ENCODE measurements around the gene ASB3. TPM values are rescaled to one million over a fixed set of nuclear protein-coding genes. Genes with fewer than 3 reads are reported as not detected.

The ASB3 gene
- total RNA-seq, 4 donors from 2014 or later, result 24.2 to 32.2 (median 30.2) TPM

GRCh38 chr2:53820048-53820447 lies 33.3 kb upstream of the ASB3 start:
- Histone ChIP-seq H3K4me1 (no peaks in the 10 kb centered on the region), H3K4me3 (replicated peaks in 1 of 3) (no peak overlapping the region), H3K27ac (no peak overlapping the region), H3K36me3 (peaks cover 11 to 23% of the 10 kb centered on the region in 2 donors), H3K9me3 (no peaks in the 10 kb centered on the region), H3K27me3 (no peaks in the 10 kb centered on the region)
- TF ChIP-seq POLR2A (IDR thresholded peaks at IDR 0.05) (no peak), CTCF (IDR thresholded peaks at IDR 0.05) (no peak)
- intact Hi-C loops (cut with DNase I), result no loop called here
- WGBS, 2 donors, result 94 to 95% methylated on average over 9 of the region's 9 CpGs
- DNase-seq, result no peak

GRCh38 chr2:53819634-53820033 lies 32.9 kb upstream of the ASB3 start:
- intact Hi-C loops (cut with DNase I), result no loop called here
- WGBS, 2 donors, result 86 to 91% methylated on average over 4 of the region's 4 CpGs
- peaks cover 11 to 27% of the 10 kb centered on the region in 2 donors for H3K36me3 ChIP-seq

GRCh38 chr2:53818854-53819435 lies 32.2 kb upstream of the ASB3 start:
- DNase-seq, result no peak
- 87 to 91% methylated on average over 3 of the region's 3 CpGs for WGBS, 2 donors
- Histone ChIP-seq H3K4me1 (no peaks in the 10 kb centered on the region), H3K9me3 (no peaks in the 10 kb centered on the region), H3K27me3 (no peaks in the 10 kb centered on the region), H3K36me3 (peaks cover 11 to 29% of the 10 kb centered on the region in 2 donors), H3K27ac (no peak overlapping the region), H3K4me3 (replicated peaks in 1 of 3) (no peak overlapping the region)
- TF ChIP-seq POLR2A (IDR thresholded peaks at IDR 0.05), result no peak
- TF ChIP-seq CTCF (IDR thresholded peaks at IDR 0.05), result no peak
- intact Hi-C loops (cut with DNase I), result no loop called here

More at GRCh38 chr2:53819634-53820033, 32.9 kb upstream of the ASB3 start:
- TF ChIP-seq CTCF (IDR thresholded peaks at IDR 0.05) (no peak), POLR2A (IDR thresholded peaks at IDR 0.05) (no peak)
- Histone ChIP-seq H3K4me1 (no peaks in the 10 kb centered on the region), H3K27me3 (no peaks in the 10 kb centered on the region), H3K9me3 (no peaks in the 10 kb centered on the region), H3K27ac (no peak overlapping the region), H3K4me3 (replicated peaks in 1 of 3) (no peak overlapping the region)
- DNase-seq, result no peak

GRCh38 chr2:53813151-53813550 lies 26.4 kb upstream of the ASB3 start:
- H3K4me1 ChIP-seq, result no peaks in the 10 kb centered on the region
- no peak for DNase-seq
- TF ChIP-seq CTCF (IDR thresholded peaks at IDR 0.05) (no peak), POLR2A (IDR thresholded peaks at IDR 0.05) (no peak)
- no peaks in the 10 kb centered on the region for H3K9me3 ChIP-seq
- no peaks in the 10 kb centered on the region for H3K27me3 ChIP-seq
- peaks cover 38 to 66% of the 10 kb centered on the region in 2 donors for H3K36me3 ChIP-seq
- no peak overlapping the region for H3K27ac ChIP-seq
- no peak overlapping the region for H3K4me3 ChIP-seq (replicated peaks in 1 of 3)
- intact Hi-C loops (cut with DNase I), result no loop called here

GRCh38 chr2:53811601-53812000 lies 24.8 kb upstream of the ASB3 start:
- no peaks in the 10 kb centered on the region for H3K27me3 ChIP-seq
- H3K27ac ChIP-seq, result no peak overlapping the region
- no peak for DNase-seq
- no peaks in the 10 kb centered on the region for H3K9me3 ChIP-seq
- no peaks in the 10 kb centered on the region for H3K4me1 ChIP-seq
- intact Hi-C loops (cut with DNase I), result no loop called here
- WGBS, 2 donors, result 90 to 93% methylated on average over 3 of the region's 3 CpGs
- no peak overlapping the region for H3K4me3 ChIP-seq (replicated peaks in 1 of 3)
- H3K36me3 ChIP-seq, result peaks cover 38 to 70% of the 10 kb centered on the region in 2 donors
- TF ChIP-seq POLR2A (IDR thresholded peaks at IDR 0.05) (no peak), CTCF (IDR thresholded peaks at IDR 0.05) (no peak)

Measured in thyroid gland (tissue), 4 donors.